GM19324 (cell line): ENCODE data around the gene KLF16.

Experiments
- ATAC-seq: cut with Tn5 transposase; IDR thresholded peaks from one replicate; pipeline ENCODE4 v1.9.1; 2021; ENCODE audit warnings: mild to moderate bottlenecking, moderate library complexity; ENCODE audit not compliant: unreplicated experiment, low FRiP score

The KLF16 gene

DNA sequence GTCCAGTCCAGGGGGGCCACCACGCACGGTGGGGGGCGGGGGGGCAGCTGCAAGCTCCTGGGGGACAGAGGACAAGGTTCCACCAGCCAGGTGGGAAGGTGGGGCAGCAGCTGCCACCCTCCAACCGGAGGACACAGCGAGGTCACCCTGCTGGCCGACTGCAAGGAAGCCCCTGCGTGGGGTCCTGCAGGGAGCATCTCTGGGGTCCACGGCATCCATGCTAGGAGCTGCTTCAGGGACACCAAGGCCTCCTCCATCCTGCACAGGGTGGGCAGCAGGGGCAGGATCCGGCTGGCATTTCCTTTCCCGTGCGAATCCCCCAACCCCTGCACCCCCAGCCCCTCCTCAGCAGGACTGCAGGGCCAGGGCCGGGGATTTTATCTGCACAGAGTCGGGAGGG lies 8.3 kb upstream of the KLF16 start:
- ATAC-seq: no peak

GRCh38 chr19:1871140-1871597 lies 7.8 kb upstream of the KLF16 start:
- ATAC-seq: no peak

DNA sequence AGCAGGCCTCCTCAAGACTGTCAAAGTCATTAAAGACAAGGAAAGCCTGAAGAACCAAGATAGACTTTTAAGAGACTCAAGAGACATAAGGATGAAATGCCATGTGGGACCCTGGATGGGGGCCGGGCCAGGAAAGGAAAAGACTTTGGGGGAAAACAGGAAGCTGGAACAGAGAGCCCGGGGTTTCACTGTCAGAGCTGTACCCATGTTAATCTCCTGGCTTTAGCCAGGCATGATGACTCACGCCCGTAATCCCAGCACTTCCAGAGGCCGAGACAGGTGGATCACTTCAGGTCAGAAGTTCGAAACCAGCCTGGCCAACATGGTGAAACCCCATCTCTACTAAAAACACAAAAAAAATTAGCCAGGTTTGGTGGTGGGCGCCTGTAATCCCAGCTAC lies 5.6 kb upstream of the KLF16 start:
- no peak for ATAC-seq

GRCh38 chr19:1867349-1867724 lies 4.0 kb upstream of the KLF16 start:
- ATAC-seq: no peak

- no peak for ATAC-seq
Observed at GRCh38 chr19:1866693-1867348, 3.4 kb upstream of the KLF16 start.

DNA sequence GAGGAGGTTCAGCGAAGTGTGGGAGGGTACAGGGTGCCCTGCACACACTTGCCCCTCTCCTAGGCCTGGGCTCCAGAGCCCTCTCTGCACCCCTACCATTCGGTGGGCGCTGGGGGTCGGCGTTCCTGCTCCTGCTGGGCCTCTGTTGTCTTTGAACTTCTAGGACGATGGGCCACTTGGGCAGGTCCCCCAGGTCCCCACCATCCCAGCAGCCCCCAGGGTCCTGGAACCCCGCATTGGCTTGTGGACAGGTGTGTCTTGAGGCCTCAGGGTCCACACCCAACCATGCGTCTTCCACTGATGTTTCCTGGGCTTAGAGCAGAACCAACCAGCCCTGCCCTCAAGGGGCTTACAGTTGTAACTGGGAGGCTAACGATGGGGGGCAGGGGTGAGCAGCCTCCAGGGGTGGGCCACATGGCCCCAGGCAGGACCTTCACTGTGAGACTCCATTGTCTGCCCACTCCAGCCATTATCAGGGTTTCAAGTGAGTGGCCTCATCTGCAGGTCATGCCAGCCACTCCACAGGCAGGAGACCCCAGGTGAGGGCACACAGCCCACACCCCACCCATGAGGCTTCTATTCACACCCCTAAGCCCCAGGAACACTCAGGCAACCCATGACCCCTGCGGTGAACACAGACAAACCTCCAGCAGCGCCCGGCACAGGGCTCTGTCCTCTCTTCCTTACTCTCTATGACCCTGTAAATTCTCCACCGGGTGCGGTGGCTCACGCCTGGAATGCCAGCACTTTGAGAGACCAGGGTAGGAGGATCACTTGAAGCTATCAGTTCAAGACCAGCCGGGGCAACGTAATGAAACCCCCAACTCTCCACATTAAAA lies 2.0 kb upstream of the KLF16 start:
- ATAC-seq: no peak

GRCh38 chr19:1864480-1865171 lies 1.2 kb upstream of the KLF16 start:
- no peak for ATAC-seq

GRCh38 chr19:1863638-1864479 lies 480 bp upstream of the KLF16 start:
- peak; percentile 62 for ATAC-seq

DNA sequence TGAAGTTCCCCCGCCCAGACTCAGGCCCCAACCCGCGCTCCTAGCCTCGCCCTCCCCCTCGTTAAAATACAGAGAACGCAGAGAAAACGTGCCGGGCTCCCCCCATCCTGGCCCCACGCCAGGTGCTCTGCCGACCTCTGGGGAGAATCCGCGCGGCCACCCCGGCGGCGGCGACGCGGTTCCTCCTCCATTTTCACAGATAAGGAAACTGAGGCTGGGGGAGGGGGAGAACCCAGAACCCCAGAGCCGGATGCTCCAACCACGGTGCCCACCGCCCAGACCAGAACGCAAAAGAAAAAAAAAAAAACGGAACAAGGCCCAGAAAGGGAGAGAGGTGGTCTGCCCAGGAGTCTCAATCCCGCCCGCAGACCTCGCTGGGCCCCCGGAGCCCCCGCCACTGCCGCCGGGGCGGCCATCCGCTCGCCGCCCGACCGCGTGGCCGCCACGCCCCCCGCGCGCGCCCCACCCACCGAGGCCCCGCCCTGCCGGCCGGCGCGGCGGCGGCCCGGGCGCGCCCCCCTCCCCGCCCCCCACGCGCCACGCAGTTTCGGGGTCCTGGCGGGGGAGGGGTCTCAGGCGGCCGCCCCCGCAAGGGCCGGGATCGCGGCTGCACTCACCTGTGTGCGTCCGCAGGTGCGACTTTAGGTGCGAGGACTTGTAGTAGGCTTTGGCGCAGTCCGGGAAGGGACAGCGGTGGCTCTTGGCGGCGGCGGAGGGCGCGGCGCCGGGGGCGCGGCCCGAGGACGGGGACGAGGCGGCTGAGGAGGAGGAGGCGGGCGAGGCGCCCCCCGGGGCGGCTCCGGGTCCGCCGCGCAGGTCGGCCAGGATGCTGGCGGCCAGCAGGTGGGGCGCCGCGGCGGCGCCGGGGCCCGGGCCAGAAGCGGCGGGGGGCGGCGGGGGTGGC lies 703 bp downstream of the KLF16 start:
- ATAC-seq: peak; percentile 16

- no peak for ATAC-seq
Observed at GRCh38 chr19:1862068-1862423, 1.3 kb downstream of the KLF16 start.

GRCh38 chr19:1861599-1862031 lies 1.8 kb downstream of the KLF16 start:
- no peak for ATAC-seq

GRCh38 chr19:1860821-1861598 lies 2.4 kb downstream of the KLF16 start:
- no peak for ATAC-seq

- no peak for ATAC-seq
Observed at GRCh38 chr19:1860042-1860775, 3.2 kb downstream of the KLF16 start.

DNA sequence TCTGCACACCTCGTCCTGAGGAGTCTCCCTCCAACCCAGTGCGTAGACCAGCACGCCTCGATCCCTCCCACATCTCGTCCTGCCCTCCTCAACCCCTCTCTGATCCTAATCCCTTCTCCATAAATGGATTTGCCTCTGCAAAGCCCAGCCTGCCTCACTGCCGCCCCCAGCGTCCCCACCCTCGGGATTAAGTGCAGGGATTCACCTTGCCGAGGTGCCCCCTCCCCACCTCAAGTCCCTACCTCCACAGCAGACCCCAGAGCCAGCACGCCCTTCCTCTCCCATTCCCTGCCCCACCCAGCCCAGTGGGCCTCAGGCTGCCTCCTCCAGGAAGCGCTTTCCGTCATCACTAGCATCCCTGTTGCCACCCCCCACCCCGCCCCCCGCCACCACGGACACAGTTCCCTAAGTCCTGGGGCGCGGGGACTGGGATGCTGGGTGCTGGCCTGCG lies 4.0 kb downstream of the KLF16 start:
- no peak for ATAC-seq

- no peak for ATAC-seq
Observed at GRCh38 chr19:1858412-1859081, 4.8 kb downstream of the KLF16 start.

DNA sequence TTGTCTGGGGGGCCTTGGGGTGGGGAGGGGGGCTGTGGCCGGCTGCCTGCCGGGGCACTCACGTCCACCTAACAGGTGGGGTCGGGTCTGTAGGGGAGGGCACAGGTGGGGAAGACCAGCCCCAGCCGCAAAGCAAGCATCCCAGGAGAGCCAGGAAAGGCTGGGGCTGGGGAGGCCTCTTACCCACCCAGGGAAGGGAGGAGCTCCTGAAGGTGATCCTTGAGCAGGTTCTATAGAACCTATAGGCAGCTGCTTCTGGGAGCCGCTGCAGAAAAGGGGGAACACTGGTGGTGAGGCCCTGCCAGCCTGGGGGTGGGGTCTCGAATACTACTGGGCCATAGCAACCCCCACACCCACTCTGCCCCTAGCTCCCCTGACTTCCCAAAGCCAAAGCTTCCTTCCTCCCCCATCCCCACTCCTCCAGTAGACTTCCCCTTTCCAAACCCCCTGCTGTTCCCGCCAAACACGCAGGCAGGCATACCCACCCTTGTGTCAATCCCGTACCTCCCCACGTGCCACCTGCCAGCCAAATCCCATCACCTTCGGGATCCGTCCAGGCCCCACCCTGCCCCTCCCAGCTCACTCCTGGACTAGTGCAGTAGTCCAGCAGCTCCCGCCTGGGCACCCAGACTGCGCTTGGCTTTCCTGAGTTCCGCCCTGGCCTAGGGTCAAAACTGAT lies 5.6 kb downstream of the KLF16 start:
- no peak for ATAC-seq
